RPMI8226 (cell line): ENCODE data around the gene NYNRIN.
A peak's percentile ranks its signal among the peaks of the same experiment; 100 is the strongest.
"Not testable (repeated sequence)": the region's sequence is repeated elsewhere in the genome, so short reads cannot be mapped to it uniquely, and the experiment has no call there.

ENCODE experiments used
- DNase-seq: peaks from one replicate; pipeline ENCODE4 v3.0.0-alpha.2; 2015

The NYNRIN gene

GRCh38 chr14:24370748-24371147 is 28.1 kb upstream of the NYNRIN start:
- no peak for DNase-seq

GRCh38 chr14:24371605-24372004 is 27.2 kb upstream of the NYNRIN start:
- not testable (repeated sequence) for DNase-seq

- DNase-seq = no peak
These were observed 25.9 kb upstream of the NYNRIN start for GRCh38 chr14:24372701-24373416.

GRCh38 chr14:24376448-24377070 is 22.2 kb upstream of the NYNRIN start:
- DNase-seq = no peak

- DNase-seq = no peak
These were observed 21.7 kb upstream of the NYNRIN start for GRCh38 chr14:24377126-24377525.

GRCh38 chr14:24377657-24378056 is 21.1 kb upstream of the NYNRIN start:
- DNase-seq = peak; percentile 67

- DNase-seq = no peak
These were observed 20.5 kb upstream of the NYNRIN start for GRCh38 chr14:24378327-24378726.

- DNase-seq = no peak
These were observed 19.6 kb upstream of the NYNRIN start for GRCh38 chr14:24378981-24379906.

GRCh38 chr14:24379907-24380730 is 18.7 kb upstream of the NYNRIN start:
- DNase-seq = no peak

- DNase-seq = no peak
These were observed 17.3 kb upstream of the NYNRIN start for GRCh38 chr14:24381363-24382063.

GRCh38 chr14:24382064-24382371 is 16.8 kb upstream of the NYNRIN start:
- DNase-seq = no peak

- no peak for DNase-seq
These were observed 14.6 kb upstream of the NYNRIN start for GRCh38 chr14:24384169-24384568.

GRCh38 chr14:24385524-24385923 is 13.3 kb upstream of the NYNRIN start:
- DNase-seq = no peak

- DNase-seq = no peak
These were observed 11.8 kb upstream of the NYNRIN start for GRCh38 chr14:24387009-24387345.

- DNase-seq = not testable (repeated sequence)
These were observed 11.2 kb upstream of the NYNRIN start for GRCh38 chr14:24387579-24387978.

GRCh38 chr14:24388474-24389179 is 10.2 kb upstream of the NYNRIN start:
- DNase-seq = no peak

- no peak for DNase-seq
These were observed 9.5 kb upstream of the NYNRIN start for GRCh38 chr14:24389226-24389848.

- DNase-seq = no peak
These were observed 7.9 kb upstream of the NYNRIN start for GRCh38 chr14:24390701-24391468.

GRCh38 chr14:24392325-24393091 is 6.3 kb upstream of the NYNRIN start:
- DNase-seq = no peak

GRCh38 chr14:24394275-24394674 is 4.5 kb upstream of the NYNRIN start:
- no peak for DNase-seq
